Right atrium auricular region (tissue), 2 donors: ENCODE data around the gene TEX38. TPM values are rescaled to one million over a fixed set of nuclear protein-coding genes. Genes with fewer than 3 reads are reported as not detected.
"Not testable (repeated sequence)": the region's sequence is repeated elsewhere in the genome, so short reads cannot be mapped to it uniquely, and the experiment has no call there.

Experiments
- DNase-seq: peaks from one replicate; pipeline ENCODE4 v3.0.0-alpha.2; 2019; ENCODE audit warnings: low spot score
- H3K27ac ChIP-seq, 2 donors: fragments of 200-600 bp; sonication (generic); 1 replicate in 1 of 2; 2 replicates in 1 of 2; pipeline ENCODE4 v1.5.1; 2016 to 2019
- H3K27me3 ChIP-seq, 2 donors: fragments of 200-600 bp; sonication (generic); one replicate each; pipeline versions ENCODE4 v1.5.1 to v1.6.0; 2017 to 2019
- H3K36me3 ChIP-seq: fragments of 200-600 bp; sonication (generic); one replicate; pipeline ENCODE4 v1.5.1; 2016
- H3K4me1 ChIP-seq, 2 donors: fragments of 200-600 bp; sonication (generic); one replicate each; pipeline versions ENCODE4 v1.5.1 to v1.6.0; 2017 to 2019
- H3K4me3 ChIP-seq, 2 donors: fragments of 200-600 bp; sonication (generic); 1 replicate in 1 of 2; 2 replicates in 1 of 2; pipeline ENCODE4 v1.5.1; 2017 to 2019; ENCODE audit warnings: mild to moderate bottlenecking in 1 of 2, moderate library complexity in 1 of 2
- H3K9me3 ChIP-seq, 2 donors: fragments of 200-600 bp; sonication (generic); one replicate each; pipeline ENCODE4 v1.5.1; 2019
- total RNA-seq, 2 donors: library from RNA; depleted of rRNA; stranded (reverse); fragments of >200 nt; gene quantifications; one replicate each; pipeline ENCODE4 v1.1.0, GENCODE V29; 2016
- TF ChIP-seq, protein P1 (sequence below), 2 donors: fragments of 200-600 bp; sonication (generic); IDR thresholded peaks; one replicate each; pipeline ENCODE4 v1.5.1; 2019; ENCODE audit warnings: antibody characterized with exemption in 2 of 2

The TEX38 gene
- total RNA-seq, 2 donors from 2014 or later, result not detected

DNA sequence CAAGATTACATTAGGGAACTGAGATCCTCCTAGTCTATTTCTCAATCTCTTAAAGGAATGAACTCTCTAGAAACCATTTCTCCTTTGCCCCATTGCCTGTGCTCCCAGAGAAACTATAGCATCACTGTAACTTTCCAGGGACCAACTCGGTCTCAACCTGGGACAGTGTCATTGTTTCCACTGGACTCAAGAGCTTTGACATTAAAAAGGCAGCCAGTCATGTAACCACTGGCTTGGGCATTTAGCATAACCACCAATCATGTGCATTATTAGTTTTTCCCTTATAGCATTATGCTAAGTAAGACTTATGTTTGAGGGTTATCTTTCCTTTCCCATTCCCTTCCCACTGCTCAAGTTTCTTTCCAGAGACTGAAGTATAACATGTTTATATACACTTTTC lies 18.2 kb downstream of the TEX38 start:
- Histone ChIP-seq H3K36me3 (peaks cover 45% of the 10 kb centered on the region), H3K27ac (no peak overlapping the region), H3K4me1 (peaks cover 0 to 42% of the 10 kb centered on the region in 2 donors), H3K4me3 (no peak overlapping the region), H3K9me3 (no peaks in the 10 kb centered on the region), H3K27me3 (no peaks in the 10 kb centered on the region)
- DNase-seq, result no peak
- TF ChIP-seq, protein P1, sequence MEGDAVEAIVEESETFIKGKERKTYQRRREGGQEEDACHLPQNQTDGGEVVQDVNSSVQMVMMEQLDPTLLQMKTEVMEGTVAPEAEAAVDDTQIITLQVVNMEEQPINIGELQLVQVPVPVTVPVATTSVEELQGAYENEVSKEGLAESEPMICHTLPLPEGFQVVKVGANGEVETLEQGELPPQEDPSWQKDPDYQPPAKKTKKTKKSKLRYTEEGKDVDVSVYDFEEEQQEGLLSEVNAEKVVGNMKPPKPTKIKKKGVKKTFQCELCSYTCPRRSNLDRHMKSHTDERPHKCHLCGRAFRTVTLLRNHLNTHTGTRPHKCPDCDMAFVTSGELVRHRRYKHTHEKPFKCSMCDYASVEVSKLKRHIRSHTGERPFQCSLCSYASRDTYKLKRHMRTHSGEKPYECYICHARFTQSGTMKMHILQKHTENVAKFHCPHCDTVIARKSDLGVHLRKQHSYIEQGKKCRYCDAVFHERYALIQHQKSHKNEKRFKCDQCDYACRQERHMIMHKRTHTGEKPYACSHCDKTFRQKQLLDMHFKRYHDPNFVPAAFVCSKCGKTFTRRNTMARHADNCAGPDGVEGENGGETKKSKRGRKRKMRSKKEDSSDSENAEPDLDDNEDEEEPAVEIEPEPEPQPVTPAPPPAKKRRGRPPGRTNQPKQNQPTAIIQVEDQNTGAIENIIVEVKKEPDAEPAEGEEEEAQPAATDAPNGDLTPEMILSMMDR (IDR thresholded peaks at IDR 0.05), result no peak

DNA sequence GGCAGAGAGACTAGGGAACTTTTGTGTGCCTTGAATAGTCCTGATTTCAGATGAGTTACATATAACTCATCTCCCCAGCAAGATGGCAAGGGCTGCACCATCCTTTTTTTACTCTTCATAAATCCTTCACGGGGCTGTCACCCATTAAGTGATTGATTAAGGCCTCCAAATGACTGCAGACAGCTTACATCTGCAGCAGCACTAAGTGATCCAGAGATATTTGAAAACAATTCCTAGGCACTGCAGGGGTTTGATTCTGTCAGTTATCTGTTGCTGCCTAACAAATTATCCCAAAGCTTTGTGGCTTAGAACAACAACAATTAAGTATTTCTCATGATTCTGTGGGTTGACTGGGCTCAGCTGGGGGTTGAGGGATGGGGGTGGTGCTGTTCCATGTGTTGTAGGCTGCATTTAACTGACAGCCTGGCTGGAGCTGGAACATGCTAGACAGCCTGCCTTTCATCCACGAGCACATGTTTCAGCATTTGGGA lies 19.3 kb downstream of the TEX38 start:
- Histone ChIP-seq H3K4me1 (peaks cover 0 to 42% of the 10 kb centered on the region in 2 donors), H3K27me3 (no peaks in the 10 kb centered on the region), H3K36me3 (peaks cover 42% of the 10 kb centered on the region), H3K27ac (no peak overlapping the region), H3K9me3 (no peaks in the 10 kb centered on the region), H3K4me3 (no peak overlapping the region)
- TF ChIP-seq, protein P1 (IDR thresholded peaks at IDR 0.05), result no peak
- no peak for DNase-seq

DNA sequence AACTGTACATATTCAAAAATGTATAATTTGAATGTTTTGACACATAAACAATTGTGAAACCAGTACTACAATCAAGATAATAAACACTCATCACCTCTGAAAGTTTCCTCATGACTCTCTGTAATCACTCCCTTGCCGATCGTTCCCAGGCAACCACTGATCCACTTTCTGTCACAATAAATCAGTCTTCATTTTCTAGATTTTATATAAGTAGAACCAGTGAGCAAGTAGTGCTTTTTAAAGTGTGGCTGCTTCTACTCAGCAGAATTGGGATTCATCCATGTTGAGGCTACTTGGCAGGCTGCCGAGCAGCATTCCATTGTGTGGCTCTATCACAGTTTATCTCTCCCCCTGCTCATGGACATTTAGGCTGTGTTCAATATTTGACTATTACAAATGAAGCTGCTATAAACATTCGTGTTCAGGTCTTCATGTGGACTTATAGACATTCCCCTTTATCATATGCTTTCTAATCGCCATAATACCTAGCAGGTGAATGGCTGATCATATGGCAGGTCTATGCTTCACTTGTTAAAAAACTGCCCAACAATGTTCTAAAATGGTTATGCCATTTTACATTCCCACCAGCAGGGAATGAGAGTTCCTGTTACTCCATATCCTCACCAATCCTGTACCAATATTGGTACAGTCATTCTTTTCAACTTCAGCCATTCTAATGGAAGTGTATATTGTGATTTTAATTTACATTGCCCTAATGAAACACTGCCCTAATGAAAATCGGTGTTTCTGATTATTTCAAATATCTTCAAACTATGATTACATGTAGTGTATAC lies 20.5 kb downstream of the TEX38 start:
- peaks cover 0 to 35% of the 10 kb centered on the region in 2 donors for H3K4me1 ChIP-seq
- no peak overlapping the region for H3K4me3 ChIP-seq
- no peak for DNase-seq
- no peaks in the 10 kb centered on the region for H3K9me3 ChIP-seq
- no peaks in the 10 kb centered on the region for H3K27me3 ChIP-seq
- peak overlapping the region; percentile 45 to 53 for H3K27ac ChIP-seq
- peaks cover 49% of the 10 kb centered on the region for H3K36me3 ChIP-seq
- TF ChIP-seq, protein P1 (IDR thresholded peaks at IDR 0.05), result peak in 1 of 2 donors; percentile 22

DNA sequence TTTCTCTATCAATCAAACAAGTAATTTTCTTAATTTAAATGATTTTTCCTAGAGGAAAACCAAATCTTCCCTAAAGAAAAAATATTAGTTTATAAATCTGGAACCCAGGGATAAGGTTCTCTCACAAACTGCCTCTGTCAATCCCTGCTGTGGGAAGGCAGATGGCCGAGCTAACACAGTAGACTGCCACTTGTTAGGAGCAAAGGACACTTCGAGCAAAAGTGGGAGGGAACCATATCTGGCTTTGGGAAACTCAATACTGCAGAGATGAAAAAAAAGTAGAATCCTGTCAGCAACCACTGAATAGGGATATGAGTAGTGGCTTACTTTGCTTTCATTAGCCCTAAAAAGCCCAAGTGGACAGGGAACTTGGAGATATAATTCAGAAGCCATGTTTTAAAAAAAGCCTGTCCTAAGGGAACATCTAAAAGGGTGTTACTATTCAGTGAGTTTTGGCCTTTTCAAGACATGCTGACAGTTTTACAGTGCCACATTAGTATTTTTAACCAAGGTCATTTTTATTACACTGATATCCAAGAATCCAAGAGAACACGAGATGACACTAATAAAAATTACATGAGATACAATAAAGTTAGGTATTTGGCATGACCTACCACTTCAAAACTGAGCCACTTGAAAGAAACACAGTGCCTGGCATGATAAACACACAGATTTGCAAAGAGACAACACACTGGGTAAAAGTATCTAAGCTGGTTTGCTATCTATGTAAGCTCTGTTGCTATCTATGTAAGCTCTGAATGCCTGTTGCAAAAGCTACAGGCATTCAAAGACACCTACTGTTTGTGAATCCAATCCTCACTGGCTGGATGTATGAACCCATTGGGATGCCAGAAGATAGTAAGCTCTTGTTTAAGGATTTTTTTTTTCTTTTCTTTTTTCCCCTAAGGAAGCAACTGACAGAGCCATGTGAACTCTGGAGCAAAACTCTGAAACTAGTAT lies 21.4 kb downstream of the TEX38 start:
- TF ChIP-seq, protein P1 (IDR thresholded peaks at IDR 0.05), result no peak
- Histone ChIP-seq H3K4me3 (no peak overlapping the region), H3K27ac (peak overlapping the region; percentile 45 to 53), H3K9me3 (no peaks in the 10 kb centered on the region), H3K36me3 (peaks cover 49% of the 10 kb centered on the region), H3K27me3 (no peaks in the 10 kb centered on the region), H3K4me1 (peaks cover 0 to 26% of the 10 kb centered on the region in 2 donors)
- no peak for DNase-seq

DNA sequence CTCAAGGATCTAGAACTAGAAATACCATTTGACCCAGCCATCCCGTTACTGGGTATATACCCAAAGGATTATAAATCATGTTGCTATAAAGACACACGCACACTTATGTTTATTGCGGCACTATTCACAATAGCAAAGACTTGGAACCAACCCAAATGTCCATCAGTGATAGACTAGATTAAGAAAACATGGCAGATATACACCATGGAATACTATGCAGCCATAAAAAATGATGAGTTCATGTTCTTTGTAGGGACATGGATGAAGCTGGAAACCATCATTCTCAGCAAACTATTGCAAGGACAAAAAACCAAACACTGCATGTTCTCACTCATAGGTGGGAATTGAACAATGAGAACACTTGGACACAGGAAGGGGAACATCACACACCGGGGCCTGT lies 23.0 kb downstream of the TEX38 start:
- Histone ChIP-seq H3K4me1 (peaks cover 0 to 26% of the 10 kb centered on the region in 2 donors), H3K36me3 (peaks cover 35% of the 10 kb centered on the region)
- DNase-seq, H3K4me3 ChIP-seq, H3K27ac ChIP-seq, H3K27me3 ChIP-seq, H3K9me3 ChIP-seq: not testable (repeated sequence)

DNA sequence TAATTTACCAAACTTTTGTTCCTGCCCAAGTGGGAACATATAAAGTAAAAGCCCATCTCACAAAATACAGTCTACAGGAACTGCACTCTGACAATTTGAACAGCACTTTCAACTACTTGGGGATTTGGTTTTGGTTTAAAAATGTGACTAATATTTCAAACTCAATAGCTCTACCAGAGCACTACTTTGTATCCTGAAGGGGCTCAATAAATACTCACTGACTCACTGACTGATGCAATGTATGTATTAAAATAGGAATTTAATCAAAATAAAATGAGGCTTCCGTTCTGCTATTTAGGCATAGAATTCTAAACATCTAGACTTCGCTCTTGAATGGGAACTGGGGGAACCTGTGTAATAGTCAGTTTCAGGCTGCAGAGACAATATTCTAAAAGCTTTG lies 25.4 kb downstream of the TEX38 start:
- H3K9me3 ChIP-seq, result no peaks in the 10 kb centered on the region

More for the DNA sequence above, 25.4 kb downstream of the TEX38 start:
- no peak overlapping the region for H3K27ac ChIP-seq
- DNase-seq, result no peak
- TF ChIP-seq, protein P1 (IDR thresholded peaks at IDR 0.05), result no peak
- no peak overlapping the region for H3K4me3 ChIP-seq
- H3K27me3 ChIP-seq, result no peaks in the 10 kb centered on the region
- peaks cover 16% of the 10 kb centered on the region for H3K36me3 ChIP-seq
- peaks cover 0 to 14% of the 10 kb centered on the region in 2 donors for H3K4me1 ChIP-seq
